Thymus (tissue), 11 donors: Measurements from ENCODE around the gene KRCC1. TPM values are rescaled to one million over a fixed set of nuclear protein-coding genes. Genes with fewer than 3 reads are reported as not detected.
A peak's percentile ranks its signal among the peaks of the same experiment; 100 is the strongest.

Experiments used
- DNase-seq, 9 donors: peaks; one replicate each; pipeline ENCODE4 v3.0.0-alpha.2; 2013; ENCODE audit warnings: low spot score in 9 of 9, low read depth in 6 of 9, missing footprints in 1 of 9
- H3K27ac ChIP-seq, 2 donors: one replicate each; pipeline ENCODE4 v1.5.1; 2013; ENCODE audit warnings: control low read depth in 1 of 2, low read depth in 1 of 2, low read length in 1 of 2, mild to moderate bottlenecking in 1 of 2, moderate library complexity in 1 of 2
- H3K27me3 ChIP-seq, 2 donors: one replicate each; pipeline ENCODE4 v1.5.1; 2013; ENCODE audit warnings: low read length in 1 of 2; ENCODE audit not compliant: control insufficient read depth in 2 of 2, insufficient read depth in 1 of 2
- H3K36me3 ChIP-seq, 2 donors: one replicate each; pipeline ENCODE4 v1.5.1; 2013; ENCODE audit warnings: low read length in 1 of 2, mild to moderate bottlenecking in 1 of 2, moderate library complexity in 1 of 2; ENCODE audit not compliant: control insufficient read depth in 2 of 2, insufficient read depth in 2 of 2
- H3K4me1 ChIP-seq, 2 donors: one replicate each; pipeline ENCODE4 v1.5.1; 2013; ENCODE audit warnings: low read length in 2 of 2; ENCODE audit not compliant: control insufficient read depth in 2 of 2, insufficient read depth in 2 of 2
- H3K4me3 ChIP-seq, 2 donors: one replicate each; pipeline ENCODE4 v1.5.1; 2013; ENCODE audit warnings: low read length in 2 of 2, control low read depth in 1 of 2, mild to moderate bottlenecking in 1 of 2
- H3K9me3 ChIP-seq, 2 donors: one replicate each; pipeline ENCODE4 v1.5.1; 2013; ENCODE audit warnings: low read length in 1 of 2, mild to moderate bottlenecking in 1 of 2; ENCODE audit not compliant: control insufficient read depth in 2 of 2, insufficient read depth in 1 of 2
- WGBS: extraction: QIAGEN DNeasy Blood & Tissue Kit; methylation state at CpG from one replicate; pipeline ENCODE4 v1.1.7; 2013; 5-methylcytosine and 5-hydroxymethylcytosine counted together
- polyA plus RNA-seq: library from polyadenylated mRNA; stranded (reverse); fragments of 200-250 nt; gene quantifications from one replicate; pipeline ENCODE4 v1.2.3, GENCODE V29; 2013
- total RNA-seq: library from RNA; stranded (reverse); fragments of 120-200 nt; gene quantifications from one replicate; pipeline ENCODE4 v1.2.4, GENCODE V29; 2013
- donor health status: healthy.

KRCC1 gene
- total and polyA plus RNA-seq, 2 donors = 42.3 to 57.2 TPM

- no peak for DNase-seq
- Histone ChIP-seq H3K27ac (no peak overlapping the region), H3K36me3 (no peaks in the 10 kb centered on the region), H3K4me3 (no peak overlapping the region), H3K27me3 (no peaks in the 10 kb centered on the region), H3K9me3 (no peaks in the 10 kb centered on the region), H3K4me1 (peaks cover 4 to 10% of the 10 kb centered on the region in 2 donors)
- WGBS = 96% methylated on average over 3 of the region's 3 CpGs
These were observed 39.4 kb upstream of the KRCC1 start for GRCh38 chr2:88095022-88095421.

GRCh38 chr2:88092773-88093172 lies 37.2 kb upstream of the KRCC1 start:
- H3K27me3 ChIP-seq = no peaks in the 10 kb centered on the region
- no peak overlapping the region for H3K27ac ChIP-seq
- H3K36me3 ChIP-seq = no peaks in the 10 kb centered on the region
- H3K4me3 ChIP-seq = no peak overlapping the region
- no peaks in the 10 kb centered on the region for H3K9me3 ChIP-seq
- DNase-seq = no peak
- peaks cover 4 to 10% of the 10 kb centered on the region in 2 donors for H3K4me1 ChIP-seq

GRCh38 chr2:88091943-88092342 lies 36.4 kb upstream of the KRCC1 start:
- peak overlapping the region in 1 of 2 donors; percentile 9 for H3K27ac ChIP-seq
- no peak for DNase-seq
- H3K9me3 ChIP-seq = no peaks in the 10 kb centered on the region
- H3K36me3 ChIP-seq = no peaks in the 10 kb centered on the region
- H3K4me3 ChIP-seq = no peak overlapping the region
- H3K27me3 ChIP-seq = no peaks in the 10 kb centered on the region
- 83% methylated on average over 3 of the region's 3 CpGs for WGBS
- peaks cover 4 to 10% of the 10 kb centered on the region in 2 donors for H3K4me1 ChIP-seq

GRCh38 chr2:88090446-88091283 lies 35.1 kb upstream of the KRCC1 start:
- DNase-seq = peak in 6 of 9 donors; percentile 8 to 62 (median 19)
- H3K36me3 ChIP-seq = no peaks in the 10 kb centered on the region
- H3K4me3 ChIP-seq = no peak overlapping the region
- peaks cover 4 to 10% of the 10 kb centered on the region in 2 donors for H3K4me1 ChIP-seq
- H3K27me3 ChIP-seq = no peaks in the 10 kb centered on the region
- 77% methylated on average over 8 of the region's 8 CpGs for WGBS
- no peaks in the 10 kb centered on the region for H3K9me3 ChIP-seq
- peak overlapping the region in 1 of 2 donors; percentile 25 for H3K27ac ChIP-seq

GRCh38 chr2:88088999-88089398 lies 33.4 kb upstream of the KRCC1 start:
- Histone ChIP-seq H3K4me1 (peaks cover 4 to 10% of the 10 kb centered on the region in 2 donors), H3K27me3 (no peaks in the 10 kb centered on the region), H3K36me3 (no peaks in the 10 kb centered on the region), H3K4me3 (no peak overlapping the region), H3K27ac (no peak overlapping the region), H3K9me3 (no peaks in the 10 kb centered on the region)
- no peak for DNase-seq
- WGBS = 96% methylated on average over 2 of the region's 2 CpGs

- Histone ChIP-seq H3K36me3 (no peaks in the 10 kb centered on the region), H3K27me3 (no peaks in the 10 kb centered on the region), H3K4me3 (no peak overlapping the region), H3K27ac (no peak overlapping the region), H3K9me3 (no peaks in the 10 kb centered on the region), H3K4me1 (peaks cover 4 to 10% of the 10 kb centered on the region in 2 donors)
- 97% methylated on average over 17 of the region's 17 CpGs for WGBS
- DNase-seq = no peak
These were observed 32.2 kb upstream of the KRCC1 start for GRCh38 chr2:88087763-88088162.

GRCh38 chr2:88087073-88087472 lies 31.5 kb upstream of the KRCC1 start:
- Histone ChIP-seq H3K36me3 (no peaks in the 10 kb centered on the region), H3K4me1 (peaks cover 4 to 7% of the 10 kb centered on the region in 2 donors), H3K4me3 (no peak overlapping the region), H3K9me3 (no peaks in the 10 kb centered on the region), H3K27ac (no peak overlapping the region), H3K27me3 (peaks cover 0 to 2% of the 10 kb centered on the region in 2 donors)
- WGBS = 95% methylated on average over 2 of the region's 2 CpGs
- DNase-seq = no peak

GRCh38 chr2:88086401-88086800 lies 30.8 kb upstream of the KRCC1 start:
- Histone ChIP-seq H3K27ac (no peak overlapping the region), H3K36me3 (no peaks in the 10 kb centered on the region), H3K4me3 (no peak overlapping the region), H3K9me3 (no peaks in the 10 kb centered on the region), H3K4me1 (peaks cover 3 to 4% of the 10 kb centered on the region in 2 donors), H3K27me3 (peaks cover 0 to 2% of the 10 kb centered on the region in 2 donors)
- 93% methylated on average over 9 of the region's 9 CpGs for WGBS
- DNase-seq = no peak

- Histone ChIP-seq H3K4me3 (no peak overlapping the region), H3K27ac (no peak overlapping the region), H3K36me3 (no peaks in the 10 kb centered on the region), H3K9me3 (no peaks in the 10 kb centered on the region), H3K4me1 (peaks cover 0 to 1% of the 10 kb centered on the region in 2 donors), H3K27me3 (peaks cover 0 to 2% of the 10 kb centered on the region in 2 donors)
- 96% methylated on average over 5 of the region's 5 CpGs for WGBS
- DNase-seq = no peak
These were observed 30.0 kb upstream of the KRCC1 start for GRCh38 chr2:88085602-88086001.
